Measurements from ENCODE around the gene SLC18B1. TPM values are rescaled to one million over a fixed set of nuclear protein-coding genes. Genes with fewer than 3 reads are reported as not detected.

The SLC18B1 gene
- polyA plus RNA-seq, 1 donor (not counting 4 experiments of a cell fraction or from before 2014, with no cell fraction given), result 23.1 TPM

- Histone ChIP-seq H2AFZ (ENCODE audit: control insufficient read depth, low read length) (no peak overlapping the region), H3K4me3 (ENCODE audit: control insufficient read depth in 2 of 3, extremely low read depth in 1 of 3, insufficient read depth in 2 of 3, low read depth in 1 of 3, low read length in 3 of 3) (no peak overlapping the region), H3K9me1 (ENCODE audit: control insufficient read depth, extremely low read depth, insufficient read depth, low read length) (no peaks in the 10 kb centered on the region), H3K27me3 (ENCODE audit: control insufficient read depth, extremely low read depth, insufficient read depth, low read length) (no peaks in the 10 kb centered on the region), H3K9me3 (ENCODE audit: control insufficient read depth, low read depth, low read length) (no peaks in the 10 kb centered on the region), H3K27ac (ENCODE audit: control insufficient read depth, insufficient read depth, low read length) (no peak overlapping the region), H3K4me2 (ENCODE audit: control insufficient read depth, extremely low read depth, insufficient read depth, low read depth, low read length) (no peak overlapping the region), H3K79me2 (ENCODE audit: control insufficient read depth, insufficient read depth, low read length) (no peaks in the 10 kb centered on the region), H3K4me1 (ENCODE audit: control insufficient read depth, extremely low read depth, insufficient read depth, low read length) (peaks cover 1% of the 10 kb centered on the region), H3K9ac (ENCODE audit: control insufficient read depth, extremely low read depth, insufficient read depth, low read length) (no peak overlapping the region), H4K20me1 (ENCODE audit: control insufficient read depth, extremely low read depth, insufficient read depth, low read length) (no peaks in the 10 kb centered on the region), H3K36me3 (ENCODE audit: control insufficient read depth in 2 of 2, extremely low read depth in 1 of 2, insufficient read depth in 2 of 2, low read length in 2 of 2) (no peaks in the 10 kb centered on the region)
- TF ChIP-seq CTCF (optimal IDR thresholded peaks at IDR 0.05 in 1 of 3, IDR thresholded peaks at IDR 0.05 in 1 of 3, conservative IDR thresholded peaks at IDR 0.05 in 1 of 3; ENCODE audit: extremely low read depth in 1 of 3, insufficient read depth in 2 of 3, low read length in 3 of 3) (no peak), EZH2 (IDR thresholded peaks at IDR 0.05; ENCODE audit: low read length) (no peak)
- DNase-seq (ENCODE audit: low read depth, low spot score) (no peak), FAIRE-seq (no peak)
- dilution Hi-C loops (cut with MboI; ENCODE audit: extremely low pct_ligation_motif_present, low sequenced_read_pairs), result no loop called here
Measured at GRCh38 chr6:132758689-132759088, 39.7 kb downstream of the SLC18B1 start.

GRCh38 chr6:132752255-132752654 lies 46.2 kb downstream of the SLC18B1 start:
- Histone ChIP-seq H3K9ac (ENCODE audit: control insufficient read depth, extremely low read depth, insufficient read depth, low read length) (no peak overlapping the region), H3K36me3 (ENCODE audit: control insufficient read depth in 2 of 2, extremely low read depth in 1 of 2, insufficient read depth in 2 of 2, low read length in 2 of 2) (no peaks in the 10 kb centered on the region), H3K27me3 (ENCODE audit: control insufficient read depth, extremely low read depth, insufficient read depth, low read length) (no peaks in the 10 kb centered on the region), H4K20me1 (ENCODE audit: control insufficient read depth, extremely low read depth, insufficient read depth, low read length) (no peaks in the 10 kb centered on the region), H3K4me1 (ENCODE audit: control insufficient read depth, extremely low read depth, insufficient read depth, low read length) (peaks cover 3% of the 10 kb centered on the region), H3K4me2 (ENCODE audit: control insufficient read depth, extremely low read depth, insufficient read depth, low read depth, low read length) (no peak overlapping the region), H3K27ac (ENCODE audit: control insufficient read depth, insufficient read depth, low read length) (no peak overlapping the region), H3K4me3 (ENCODE audit: control insufficient read depth in 2 of 3, extremely low read depth in 1 of 3, insufficient read depth in 2 of 3, low read depth in 1 of 3, low read length in 3 of 3) (no peak overlapping the region), H3K79me2 (ENCODE audit: control insufficient read depth, insufficient read depth, low read length) (no peaks in the 10 kb centered on the region), H3K9me3 (ENCODE audit: control insufficient read depth, low read depth, low read length) (no peaks in the 10 kb centered on the region), H3K9me1 (ENCODE audit: control insufficient read depth, extremely low read depth, insufficient read depth, low read length) (no peaks in the 10 kb centered on the region), H2AFZ (ENCODE audit: control insufficient read depth, low read length) (no peak overlapping the region)
- no peak for TF ChIP-seq CTCF (optimal IDR thresholded peaks at IDR 0.05 in 1 of 3, IDR thresholded peaks at IDR 0.05 in 1 of 3, conservative IDR thresholded peaks at IDR 0.05 in 1 of 3; ENCODE audit: extremely low read depth in 1 of 3, insufficient read depth in 2 of 3, low read length in 3 of 3)
- TF ChIP-seq EZH2 (IDR thresholded peaks at IDR 0.05; ENCODE audit: low read length), result no peak
- DNase-seq (ENCODE audit: low read depth, low spot score) (no peak), FAIRE-seq (peak; percentile 34)
- dilution Hi-C loops (cut with MboI; ENCODE audit: extremely low pct_ligation_motif_present, low sequenced_read_pairs), result no loop called here
